Keratinocyte (primary cell): ENCODE data around the gene YY1. TPM values are rescaled to one million over a fixed set of nuclear protein-coding genes. Genes with fewer than 3 reads are reported as not detected.
"Not testable (repeated sequence)": the region's sequence is repeated elsewhere in the genome, so short reads cannot be mapped to it uniquely, and the experiment has no call there.

Source experiments
- DNase-seq: peaks from one replicate; pipeline ENCODE4 v3.0.0-alpha.2; 2011; ENCODE audit warnings: low read depth, missing footprints, low spot score
- FAIRE-seq: peaks from 2 replicates; lab custom pipeline; 2011; peaks lifted over from hg19 to GRCh38; lab: Jason Lieb, UNC
- H2AFZ ChIP-seq: 2 replicates; pipeline ENCODE4 v1.6.0; 2012; ENCODE audit warnings: low read length, control low read depth, inconsistent platforms; ENCODE audit not compliant: control insufficient read depth
- H3K27ac ChIP-seq: 2 replicates; pipeline ENCODE4 v1.5.1; 2011; ENCODE audit warnings: low read length; ENCODE audit not compliant: control insufficient read depth, insufficient read depth
- H3K27me3 ChIP-seq: 3 replicates; pipeline ENCODE4 v1.6.0; 2011; ENCODE audit warnings: low read length; ENCODE audit not compliant: control insufficient read depth, insufficient read depth; ENCODE audit errors: extremely low read depth
- H3K36me3 ChIP-seq, 2 experiments: 2 replicates in 1 of 2; 3 replicates in 1 of 2; pipeline ENCODE4 v1.5.1; 2011; ENCODE audit warnings: low read length in 2 of 2, mild to moderate bottlenecking in 1 of 2; ENCODE audit not compliant: control insufficient read depth in 2 of 2, insufficient read depth in 2 of 2; ENCODE audit errors: extremely low read depth in 1 of 2
- H3K4me1 ChIP-seq: 3 replicates; pipeline ENCODE4 v1.5.1; 2011; ENCODE audit warnings: low read length; ENCODE audit not compliant: control insufficient read depth, insufficient read depth; ENCODE audit errors: extremely low read depth
- H3K4me2 ChIP-seq: 3 replicates; pipeline ENCODE4 v1.6.0; 2011; ENCODE audit warnings: low read depth, low read length; ENCODE audit not compliant: control insufficient read depth, insufficient read depth; ENCODE audit errors: extremely low read depth
- H3K4me3 ChIP-seq, 3 experiments: fragments of 200-600 bp in 1 of 3; sonication (generic) in 1 of 3; 2 replicates in 2 of 3; 3 replicates in 1 of 3; pipeline ENCODE4 v1.5.1; 2011 to 2016; ENCODE audit warnings: low read length in 3 of 3, mild to moderate bottlenecking in 3 of 3, control low read depth in 2 of 3, inconsistent platforms in 1 of 3, low read depth in 1 of 3, mixed read lengths in 1 of 3, mixed run types in 1 of 3, moderate library complexity in 1 of 3; ENCODE audit not compliant: control insufficient read depth in 2 of 3, insufficient read depth in 2 of 3; ENCODE audit errors: extremely low read depth in 1 of 3
- H3K79me2 ChIP-seq: 2 replicates; pipeline ENCODE4 v1.6.0; 2012; ENCODE audit warnings: low read length; ENCODE audit not compliant: control insufficient read depth, insufficient read depth
- H3K9ac ChIP-seq: 3 replicates; pipeline ENCODE4 v1.6.0; 2011; ENCODE audit warnings: low read length; ENCODE audit not compliant: control insufficient read depth, insufficient read depth; ENCODE audit errors: extremely low read depth
- H3K9me1 ChIP-seq: 3 replicates; pipeline ENCODE4 v1.6.0; 2011; ENCODE audit warnings: low read length; ENCODE audit not compliant: control insufficient read depth, insufficient read depth; ENCODE audit errors: extremely low read depth
- H3K9me3 ChIP-seq: 2 replicates; pipeline ENCODE4 v1.5.1; 2012; ENCODE audit warnings: low read depth, low read length; ENCODE audit not compliant: control insufficient read depth
- H4K20me1 ChIP-seq: 3 replicates; pipeline ENCODE4 v1.6.0; 2011; ENCODE audit warnings: low read length; ENCODE audit not compliant: control insufficient read depth, insufficient read depth; ENCODE audit errors: extremely low read depth
- CTCF ChIP-seq, 3 experiments: IDR thresholded peaks in 1 of 3; conservative IDR thresholded peaks in 1 of 3; optimal IDR thresholded peaks in 1 of 3; 2 replicates in 2 of 3; 3 replicates in 1 of 3; pipeline versions ENCODE3 to v1.5.1; 2011; ENCODE audit warnings: low read length in 3 of 3, mild to moderate bottlenecking in 3 of 3, moderate library complexity in 2 of 3, control low read depth in 1 of 3, inconsistent platforms in 1 of 3; ENCODE audit not compliant: insufficient read depth in 2 of 3; ENCODE audit errors: extremely low read depth in 1 of 3
- EZH2 ChIP-seq: IDR thresholded peaks from one replicate; pipeline ENCODE4 v1.6.1; 2012; ENCODE audit warnings: inconsistent platforms, mild to moderate bottlenecking, low read length, moderate library complexity
- dilution Hi-C: fragments of 300-500 bp; cut with MboI; formaldehyde crosslinking; loops from one replicate; pipeline ENCODE4 v1.7.0; 2020; ENCODE audit warnings: low sequenced_read_pairs; ENCODE audit not compliant: extremely low pct_ligation_motif_present
- polyA plus RNA-seq, 5 experiments: library from polyadenylated mRNA; depleted of rRNA in 3 of 5; stranded (reverse) in 3 of 5; stranded (forward) in 1 of 5; unstranded in 1 of 5; fragments of >200 nt; gene quantifications; 1 replicate in 1 of 5; 2 replicates in 3 of 5; 3 replicates in 1 of 5; pipeline versions ENCODE4 v1.2.1 to v1.2.3, GENCODE V29; 2011 to 2012; ENCODE audit warnings: missing spikeins in 2 of 5, low read depth in 1 of 5, low replicate concordance in 1 of 5

Gene YY1
- polyA plus RNA-seq, 1 donor (not counting 4 experiments of a cell fraction or from before 2014, with no cell fraction given), result 65.6 TPM

DNA sequence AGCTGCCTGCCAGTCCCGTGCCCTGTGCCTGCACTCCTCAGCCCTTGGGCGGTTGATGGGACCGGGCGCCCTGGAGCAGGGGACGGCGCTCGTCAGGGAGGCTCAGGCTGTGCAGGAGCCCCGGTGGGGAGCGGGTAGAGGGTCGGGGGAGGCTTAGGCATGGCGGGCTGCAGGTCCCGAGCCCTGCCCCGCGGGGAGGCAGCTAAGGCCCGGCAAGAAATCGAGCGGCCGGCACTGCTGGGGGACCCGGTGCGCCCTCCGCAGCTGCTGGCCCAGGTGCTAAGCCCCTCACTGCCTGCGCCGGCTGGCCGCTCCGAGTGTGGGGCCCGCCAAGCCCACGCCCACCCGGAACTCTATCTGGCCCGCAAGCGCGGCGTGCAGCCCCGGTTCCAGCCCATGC is 30.8 kb upstream of the YY1 start:
- H3K9ac ChIP-seq, H3K9me3 ChIP-seq, H3K4me3 ChIP-seq, H3K36me3 ChIP-seq, H3K27ac ChIP-seq, H3K9me1 ChIP-seq, H4K20me1 ChIP-seq, H3K27me3 ChIP-seq, DNase-seq, FAIRE-seq, H3K4me2 ChIP-seq, dilution Hi-C loops, H3K4me1 ChIP-seq, H2AFZ ChIP-seq, H3K79me2 ChIP-seq: not testable (repeated sequence)

GRCh38 chr14:100211366-100211765 is 27.6 kb upstream of the YY1 start:
- no peaks in the 10 kb centered on the region for H3K79me2 ChIP-seq
- no peak overlapping the region for H3K4me2 ChIP-seq
- no peak for TF ChIP-seq CTCF (optimal IDR thresholded peaks at IDR 0.05 in 1 of 3, IDR thresholded peaks at IDR 0.05 in 1 of 3, conservative IDR thresholded peaks at IDR 0.05 in 1 of 3; ENCODE audit: extremely low read depth in 1 of 3, insufficient read depth in 2 of 3, low read length in 3 of 3)
- no peak for TF ChIP-seq EZH2
- no peaks in the 10 kb centered on the region for H3K27me3 ChIP-seq
- DNase-seq (no peak), FAIRE-seq (no peak)
- no peaks in the 10 kb centered on the region for H3K9me1 ChIP-seq
- no peak overlapping the region for H3K9ac ChIP-seq
- no peak overlapping the region for H3K27ac ChIP-seq
- peaks cover 5% of the 10 kb centered on the region for H3K4me1 ChIP-seq
- dilution Hi-C loops, result no loop called here
- H2AFZ ChIP-seq, result no peak overlapping the region
- H3K9me3 ChIP-seq, result no peaks in the 10 kb centered on the region
- H3K36me3 ChIP-seq, result no peaks in the 10 kb centered on the region
- H3K4me3 ChIP-seq, result no peak overlapping the region
- no peaks in the 10 kb centered on the region for H4K20me1 ChIP-seq

DNA sequence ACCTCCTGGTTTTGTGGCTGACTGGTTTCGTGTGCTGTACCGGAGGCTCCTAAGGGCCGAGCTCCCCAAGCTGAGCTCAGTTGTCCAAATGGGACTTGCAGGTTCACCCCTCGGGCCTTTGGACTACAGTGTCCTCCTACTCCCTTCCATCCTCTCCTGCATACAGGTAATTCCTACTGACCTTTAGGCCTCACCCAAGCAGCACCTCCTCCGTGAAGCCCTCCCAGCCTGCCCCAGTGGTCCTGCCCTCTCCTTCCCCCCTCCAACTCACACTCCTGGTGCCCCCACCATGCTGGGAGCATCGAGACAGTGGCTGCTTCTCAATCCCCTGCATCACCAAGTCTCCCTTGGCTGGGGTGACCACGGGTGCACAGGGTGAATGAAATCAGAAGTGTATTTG is 27.1 kb upstream of the YY1 start:
- no peaks in the 10 kb centered on the region for H3K79me2 ChIP-seq
- H3K36me3 ChIP-seq, result no peaks in the 10 kb centered on the region
- peaks cover 5% of the 10 kb centered on the region for H3K4me1 ChIP-seq
- FAIRE-seq (no peak), DNase-seq (no peak)
- H3K9me1 ChIP-seq, result no peaks in the 10 kb centered on the region
- no peaks in the 10 kb centered on the region for H3K27me3 ChIP-seq
- H4K20me1 ChIP-seq, result no peaks in the 10 kb centered on the region
- H3K9ac ChIP-seq, result no peak overlapping the region
- no peak overlapping the region for H3K4me2 ChIP-seq
- H3K27ac ChIP-seq, result no peak overlapping the region
- no peak overlapping the region for H3K4me3 ChIP-seq
- no peak overlapping the region for H2AFZ ChIP-seq
- TF ChIP-seq EZH2 (no peak), CTCF (optimal IDR thresholded peaks at IDR 0.05 in 1 of 3, IDR thresholded peaks at IDR 0.05 in 1 of 3, conservative IDR thresholded peaks at IDR 0.05 in 1 of 3; ENCODE audit: extremely low read depth in 1 of 3, insufficient read depth in 2 of 3, low read length in 3 of 3) (no peak)
- dilution Hi-C loops, result no loop called here
- no peaks in the 10 kb centered on the region for H3K9me3 ChIP-seq
